Measurements from ENCODE around the gene KRT5.

DNA sequence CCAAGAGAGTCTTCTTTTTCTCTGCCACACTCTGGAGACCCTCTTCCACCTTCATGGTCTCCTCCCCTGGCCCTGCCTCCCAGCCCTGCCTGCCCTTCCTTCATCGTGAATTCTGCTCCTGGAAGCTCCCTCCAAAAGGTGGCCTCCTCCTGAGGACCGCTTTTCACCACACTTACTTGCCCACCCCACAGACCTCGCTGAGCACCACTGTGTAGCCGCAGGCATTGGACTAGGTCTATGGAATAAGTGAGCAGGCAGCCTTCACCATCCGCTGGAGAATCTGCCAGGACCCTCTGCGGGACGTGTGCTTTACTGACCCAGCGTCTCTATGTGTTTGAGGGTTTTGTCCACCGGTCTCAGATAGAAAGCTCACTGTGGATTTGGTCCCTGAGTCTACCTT, 9.7 kb upstream of the KRT5 start:
- TF ChIP-seq NR2F6 (IDR thresholded peaks at IDR 0.05) (no peak), NR2F6 (CRISPR knock-in tag; IDR thresholded peaks at IDR 0.05) (no peak), ZBTB1 (CRISPR knock-in tag; IDR thresholded peaks at IDR 0.05; ENCODE audit: borderline replicate concordance) (no peak)
